Measurements from ENCODE around the gene PPP4C.
"Not testable (repeated sequence)": the region's sequence is repeated elsewhere in the genome, so short reads cannot be mapped to it uniquely, and the experiment has no call there.

Gene PPP4C

DNA sequence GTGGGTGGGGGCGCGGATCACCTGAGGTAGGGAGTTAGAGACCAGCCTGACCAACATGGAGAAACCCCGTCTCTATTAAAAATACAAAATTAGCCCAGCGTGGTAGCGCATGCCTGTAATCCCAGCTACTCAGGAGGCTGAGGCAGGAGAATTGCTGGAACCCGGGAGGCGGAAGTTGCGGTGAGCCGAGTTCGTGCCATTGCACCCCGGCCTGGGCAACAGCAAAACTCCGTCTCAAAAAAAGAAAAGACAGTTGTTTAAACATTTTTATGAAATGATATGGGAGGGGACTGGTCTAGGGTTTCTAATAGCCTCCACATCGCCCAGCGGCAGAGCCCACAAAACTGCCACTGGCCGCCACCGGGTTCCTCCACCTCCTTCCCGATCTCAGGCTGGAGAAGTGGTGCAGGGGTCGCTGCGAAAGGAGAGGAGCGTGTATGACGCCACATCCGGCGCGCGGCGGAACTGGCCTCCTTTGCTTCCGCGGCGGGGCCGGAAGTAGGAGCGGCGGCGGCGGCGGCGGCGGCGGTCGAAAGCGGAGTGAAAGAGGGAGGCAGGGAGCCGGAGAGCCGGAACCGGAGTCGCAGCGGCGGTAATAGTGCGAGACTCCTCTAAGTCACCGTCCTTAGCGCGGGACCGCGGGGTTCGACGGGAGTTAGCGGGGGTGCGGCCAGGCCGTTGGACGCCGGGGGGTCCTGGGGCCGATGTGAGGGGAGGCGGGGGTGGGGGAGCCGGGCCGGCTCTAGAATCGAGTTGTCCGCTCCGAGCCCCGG is at the start of gene PPP4C:
TSS of gene PPP4C (plus strand) at position 492 of the 773 bp plus-strand sequence. CDS start 384 bp downstream, outside the sequence.
- DNase-seq: peak; percentile 49

DNA sequence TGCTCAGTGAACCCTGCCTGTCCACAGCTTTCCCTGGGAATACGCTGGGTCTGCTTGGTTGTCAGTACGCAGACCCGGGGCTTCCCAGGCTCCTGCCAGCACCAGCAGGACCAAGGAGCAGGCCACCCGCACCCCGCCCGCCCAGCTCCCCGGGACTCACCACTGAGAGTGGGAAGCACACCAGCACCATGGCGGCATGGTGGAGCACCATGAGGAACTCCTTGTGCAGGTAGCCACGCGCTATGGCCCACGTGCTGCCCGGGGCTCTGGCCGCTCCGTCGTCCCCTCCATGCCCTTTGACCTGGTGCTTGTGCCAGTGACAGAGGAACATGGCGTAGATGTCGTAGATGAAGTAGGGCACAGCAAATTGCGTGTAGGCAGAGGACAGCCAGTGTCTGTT is 49.3 kb upstream of the PPP4C start:
- DNase-seq: no peak

GRCh38 chr16:30027588-30028437 is 48.0 kb upstream of the PPP4C start:
- no peak for DNase-seq

- DNase-seq: no peak
Observed at GRCh38 chr16:30028438-30029076, 47.2 kb upstream of the PPP4C start.

GRCh38 chr16:30030011-30030685 is 45.6 kb upstream of the PPP4C start:
- peak; percentile 22 for DNase-seq

- DNase-seq: no peak
Observed at GRCh38 chr16:30030841-30031413, 44.9 kb upstream of the PPP4C start, which contains the start of gene TLCD3B. TLCD3B (minus strand) TSS chr16:30031271; CDS start chr16:30030527, 744 bp downstream.

- DNase-seq: no peak
Observed at GRCh38 chr16:30031477-30031918, 44.3 kb upstream of the PPP4C start.

GRCh38 chr16:30032083-30032819 is 43.5 kb upstream of the PPP4C start:
- peak; percentile 80 for DNase-seq

- no peak for DNase-seq
Observed at GRCh38 chr16:30033270-30033669, 42.5 kb upstream of the PPP4C start.

GRCh38 chr16:30040221-30040620 is 35.6 kb upstream of the PPP4C start:
- DNase-seq: no peak

DNA sequence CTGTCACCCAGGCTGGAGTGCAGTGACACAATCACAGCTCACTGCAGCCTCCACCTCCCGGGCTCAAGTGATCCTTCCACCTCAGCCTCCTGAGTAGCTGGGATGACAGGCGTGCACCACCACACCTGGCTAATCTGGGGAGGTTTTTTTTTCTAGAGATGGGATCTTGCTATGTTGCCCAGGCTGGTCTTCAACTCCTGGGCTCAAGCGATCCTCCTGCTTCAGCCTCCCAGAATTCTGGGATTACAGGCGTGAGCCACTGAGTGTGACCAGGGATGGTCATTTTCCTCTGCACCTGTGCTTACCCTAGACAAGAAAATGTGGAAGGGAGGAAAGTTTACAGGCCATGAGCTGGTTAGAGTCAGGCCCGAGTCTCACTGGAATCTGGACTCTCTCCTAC is 35.1 kb upstream of the PPP4C start:
- not testable (repeated sequence) for DNase-seq

DNA sequence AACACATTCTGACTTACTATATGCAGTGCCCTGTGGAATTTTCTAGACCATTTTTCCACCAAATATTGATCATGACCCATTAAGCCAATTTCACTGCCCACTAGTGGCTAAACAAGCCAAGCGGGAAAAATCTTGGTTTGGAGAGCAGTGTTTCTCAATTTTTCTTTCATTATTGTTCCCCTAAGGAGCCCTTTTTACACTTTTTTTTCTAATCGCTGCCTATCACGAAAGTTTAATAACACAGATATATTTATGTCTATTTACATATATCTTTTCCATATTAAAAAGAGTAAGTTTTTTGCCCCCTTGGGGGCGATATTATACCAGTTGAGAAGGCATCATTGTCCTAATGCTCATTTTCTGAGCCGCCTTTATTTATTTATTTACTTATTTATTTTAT is 34.0 kb upstream of the PPP4C start:
- DNase-seq: peak; percentile 30

- no peak for DNase-seq
Observed at GRCh38 chr16:30046178-30046577, 29.6 kb upstream of the PPP4C start.

DNA sequence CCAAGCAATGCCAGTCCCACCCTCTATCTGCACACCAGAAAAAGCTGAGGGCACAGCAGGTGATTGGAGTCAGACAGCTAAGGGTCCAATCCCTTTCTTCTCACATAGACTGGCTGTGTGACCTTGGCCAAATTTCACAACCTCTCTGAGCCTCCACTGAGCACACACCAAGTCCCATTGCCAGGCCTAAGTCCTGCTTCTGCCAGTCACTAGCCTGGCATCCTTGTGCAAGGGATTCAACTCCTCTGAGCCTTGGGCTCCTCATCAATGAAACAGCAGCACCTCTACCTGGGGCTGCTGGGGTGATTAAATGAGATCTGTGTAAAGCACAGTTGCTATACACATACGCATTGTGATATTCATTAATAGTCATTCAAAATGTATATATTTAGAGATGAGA is 29.2 kb upstream of the PPP4C start:
- no peak for DNase-seq

- no peak for DNase-seq
Observed at GRCh38 chr16:30049871-30050270, 25.9 kb upstream of the PPP4C start.

- DNase-seq: no peak
Observed at GRCh38 chr16:30051518-30051917, 24.3 kb upstream of the PPP4C start.

DNA sequence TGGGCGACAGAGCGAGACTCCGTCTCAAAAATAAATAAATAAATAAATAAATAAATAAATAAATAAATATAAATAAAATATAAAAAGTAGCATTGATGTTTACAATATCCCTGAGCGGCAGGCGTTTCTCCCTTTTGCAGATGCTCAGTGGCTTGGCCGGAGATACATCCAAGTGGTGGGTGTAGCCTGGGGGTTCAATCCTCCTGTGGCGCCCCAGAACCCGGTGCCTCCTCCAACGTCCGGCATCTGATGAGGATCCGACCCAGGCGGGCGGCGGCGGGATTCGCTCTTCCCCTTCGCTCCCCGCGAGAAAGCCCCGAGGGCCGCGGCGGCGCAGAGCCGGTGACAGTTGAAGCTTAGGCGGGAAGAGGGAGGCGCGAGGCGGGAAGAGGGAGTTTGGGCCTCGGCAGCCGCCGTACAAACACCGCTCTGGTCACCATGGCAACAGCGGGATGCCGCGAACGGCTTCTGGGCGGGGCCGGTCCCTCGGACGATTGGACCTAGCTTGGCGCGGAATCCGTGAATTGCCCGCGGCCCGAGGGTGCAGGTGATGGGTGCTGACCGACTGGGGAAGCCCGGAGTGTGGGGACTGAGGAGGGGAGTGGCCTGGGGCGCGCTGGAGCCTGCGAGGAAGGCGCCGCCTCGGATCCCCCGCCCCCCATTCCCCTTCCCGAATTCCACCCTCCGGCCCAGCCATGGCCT is 23.0 kb upstream of the PPP4C start:
- DNase-seq: peak; percentile 33

DNA sequence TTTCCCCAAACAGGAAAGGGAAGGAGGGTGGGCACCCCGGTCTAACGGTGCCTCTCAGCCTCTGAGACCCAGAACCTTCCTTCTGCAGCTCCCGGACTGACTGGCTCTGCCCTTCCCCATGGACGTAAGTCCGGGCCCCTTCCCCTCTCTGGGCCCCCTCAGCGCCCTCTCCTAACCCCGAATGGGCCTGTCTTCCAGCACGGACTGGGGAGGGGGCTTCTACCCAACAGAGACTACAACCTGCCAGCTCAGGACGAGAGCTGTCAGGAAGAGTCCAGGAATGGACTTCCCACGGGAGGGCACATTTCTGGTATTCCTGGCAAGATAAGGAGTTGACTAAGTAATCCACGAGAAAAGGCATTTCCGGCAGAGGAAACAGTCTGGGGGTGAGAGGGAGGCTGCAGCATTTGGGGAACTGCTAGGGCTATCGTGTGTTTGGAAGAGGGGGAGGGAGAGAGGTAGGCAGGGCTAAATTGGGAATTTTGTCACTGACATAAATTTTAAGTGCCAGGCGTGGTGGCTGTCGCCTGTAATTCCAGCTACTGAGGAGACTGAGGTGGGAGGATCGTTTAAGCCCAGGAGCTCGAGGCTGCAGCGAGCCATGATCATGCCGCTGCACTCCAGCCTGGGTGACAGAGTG is 22.3 kb upstream of the PPP4C start:
- no peak for DNase-seq

DNA sequence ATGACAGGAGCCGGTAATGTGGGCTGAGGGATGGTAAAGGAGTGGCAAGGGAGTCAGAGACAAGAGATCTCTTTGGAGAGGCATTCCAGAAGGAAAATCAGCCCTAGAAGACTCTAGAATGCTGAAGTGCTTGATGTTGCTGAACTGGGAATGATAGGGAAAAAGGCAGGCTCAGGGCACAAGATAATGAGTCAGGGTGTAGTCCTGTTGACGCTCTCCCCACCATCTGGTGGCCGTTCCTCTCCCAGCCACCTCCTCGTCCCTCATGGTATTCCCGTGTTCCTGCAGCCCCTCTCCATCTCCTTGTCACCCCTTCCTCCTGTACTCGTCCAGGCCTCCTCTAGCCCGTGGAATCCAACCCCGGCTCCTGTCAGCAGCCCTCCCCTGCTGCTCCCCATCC is 21.3 kb upstream of the PPP4C start:
- DNase-seq: no peak

DNA sequence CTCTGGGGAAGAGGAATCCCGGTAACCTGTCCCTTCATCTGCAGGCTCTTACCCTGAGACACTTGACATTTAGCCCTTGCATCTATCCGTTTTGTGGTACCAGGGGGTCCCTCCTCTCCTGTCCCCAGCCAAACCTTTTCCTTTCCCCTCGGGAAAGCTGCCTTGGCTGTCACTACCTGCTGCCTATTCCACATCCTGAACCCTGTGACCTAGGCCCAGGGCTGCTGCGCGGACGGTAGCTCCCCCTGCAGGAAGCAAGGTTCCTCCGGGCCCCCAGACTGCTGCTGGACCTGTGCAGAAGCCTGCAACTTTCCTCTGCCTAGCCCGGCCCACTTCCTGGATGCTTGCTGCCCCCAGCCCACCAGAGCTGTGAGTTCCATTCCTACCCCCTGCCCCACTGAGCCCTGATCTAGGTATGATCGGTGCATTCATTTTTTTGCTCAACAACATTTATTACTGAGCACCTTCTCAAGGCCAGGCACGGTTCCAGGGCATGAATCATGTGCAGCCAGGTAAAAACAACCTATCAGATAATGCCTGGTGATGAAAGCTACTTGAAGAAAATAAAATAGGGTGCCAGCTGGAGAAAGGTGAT is 20.7 kb upstream of the PPP4C start:
- DNase-seq: no peak
